Psoas muscle (tissue), 7 donors: ENCODE data around the gene LASP1NB.
"Not testable (repeated sequence)": the region's sequence is repeated elsewhere in the genome, so short reads cannot be mapped to it uniquely, and the experiment has no call there.

Experiments
- ATAC-seq, 4 donors: fragments of 200-7000 bp; cut with Tn5 transposase; one replicate each; pipeline ENCODE4 v1.9.1; 2020; ENCODE audit warnings: moderate library complexity in 3 of 4, mild to moderate bottlenecking in 2 of 4
- DNase-seq, 2 donors: peaks; one replicate each; pipeline ENCODE4 v3.0.0-alpha.2; 2020
- H3K27ac ChIP-seq: fragments of 200-600 bp; one replicate; pipeline ENCODE4 v1.8.0; 2022
- H3K27me3 ChIP-seq, 3 donors: fragments of 200-600 bp in 1 of 3; one replicate each; pipeline versions ENCODE4 v1.6.1 to v1.8.0; 2013 to 2022; ENCODE audit warnings: low read length in 2 of 3, mild to moderate bottlenecking in 2 of 3, moderate library complexity in 1 of 3; ENCODE audit not compliant: insufficient read depth in 3 of 3
- H3K36me3 ChIP-seq, 2 donors: fragments of 200-600 bp in 1 of 2; one replicate each; pipeline versions ENCODE4 v1.6.1 to v1.8.0; 2013 to 2022; ENCODE audit warnings: low read depth in 1 of 2, mild to moderate bottlenecking in 1 of 2, moderate library complexity in 1 of 2; ENCODE audit not compliant: insufficient read depth in 1 of 2
- H3K4me1 ChIP-seq: fragments of 200-600 bp; one replicate; pipeline ENCODE4 v1.8.0; 2022
- H3K4me3 ChIP-seq: fragments of 200-600 bp; one replicate; pipeline ENCODE4 v1.8.0; 2022; ENCODE audit warnings: mild to moderate bottlenecking
- H3K9me3 ChIP-seq: fragments of 200-600 bp; one replicate; pipeline ENCODE4 v1.8.0; 2022
- WGBS, 3 donors: extraction: QIAGEN DNeasy Blood & Tissue Kit; methylation state at CpG; one replicate each; pipeline versions ENCODE4 v1.1.6 to v1.1.7; 2013; 5-methylcytosine and 5-hydroxymethylcytosine counted together
- intact Hi-C, 2 donors: fragments of 100-400 bp; cut with DNase I; formaldehyde crosslinking; loops; one replicate each; pipeline versions ENCODE4 v1.11.0 to v1.14.2; 2022
- TF ChIP-seq, protein P1 (sequence below): fragments of 200-600 bp; IDR thresholded peaks from one replicate; pipeline ENCODE4 v1.8.0; 2022; ENCODE audit warnings: antibody characterized with exemption
- donor health status: healthy with polysubstance abuse.
- donor health status: DM: no; HTN: no; CAD: no; lungs with moderate emphysema.
- donor health status: Bipolar disorder and iron deficiency.
- donor health status: healthy.
- donor health status: DM: yes; HTN: yes; CAD: no.
- donor health status: DM: no; HTN: no; CAD: no.
- donor health status: DM: yes; HTN: yes; CAD: no.

The LASP1NB gene

GRCh38 chr17:38939987-38940386, 14.6 kb downstream of the LASP1NB start:
- Histone ChIP-seq H3K9me3 (no peaks in the 10 kb centered on the region), H3K4me3 (no peak overlapping the region), H3K36me3 (no peaks in the 10 kb centered on the region), H3K27me3 (no peaks in the 10 kb centered on the region), H3K4me1 (no peaks in the 10 kb centered on the region), H3K27ac (no peak overlapping the region)
- peak in 3 of 4 donors; percentile 42 to 57 (median 56) for ATAC-seq
- no peak for DNase-seq
- intact Hi-C loops: no loop called here
- TF ChIP-seq, protein P1, sequence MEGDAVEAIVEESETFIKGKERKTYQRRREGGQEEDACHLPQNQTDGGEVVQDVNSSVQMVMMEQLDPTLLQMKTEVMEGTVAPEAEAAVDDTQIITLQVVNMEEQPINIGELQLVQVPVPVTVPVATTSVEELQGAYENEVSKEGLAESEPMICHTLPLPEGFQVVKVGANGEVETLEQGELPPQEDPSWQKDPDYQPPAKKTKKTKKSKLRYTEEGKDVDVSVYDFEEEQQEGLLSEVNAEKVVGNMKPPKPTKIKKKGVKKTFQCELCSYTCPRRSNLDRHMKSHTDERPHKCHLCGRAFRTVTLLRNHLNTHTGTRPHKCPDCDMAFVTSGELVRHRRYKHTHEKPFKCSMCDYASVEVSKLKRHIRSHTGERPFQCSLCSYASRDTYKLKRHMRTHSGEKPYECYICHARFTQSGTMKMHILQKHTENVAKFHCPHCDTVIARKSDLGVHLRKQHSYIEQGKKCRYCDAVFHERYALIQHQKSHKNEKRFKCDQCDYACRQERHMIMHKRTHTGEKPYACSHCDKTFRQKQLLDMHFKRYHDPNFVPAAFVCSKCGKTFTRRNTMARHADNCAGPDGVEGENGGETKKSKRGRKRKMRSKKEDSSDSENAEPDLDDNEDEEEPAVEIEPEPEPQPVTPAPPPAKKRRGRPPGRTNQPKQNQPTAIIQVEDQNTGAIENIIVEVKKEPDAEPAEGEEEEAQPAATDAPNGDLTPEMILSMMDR: no peak

GRCh38 chr17:38940404-38940803, 15.0 kb downstream of the LASP1NB start:
- Histone ChIP-seq H3K9me3 (no peaks in the 10 kb centered on the region), H3K4me1 (no peaks in the 10 kb centered on the region), H3K36me3 (no peaks in the 10 kb centered on the region), H3K4me3 (no peak overlapping the region), H3K27me3 (no peaks in the 10 kb centered on the region), H3K27ac (no peak overlapping the region)
- intact Hi-C loops: no loop called here
- no peak for DNase-seq
- ATAC-seq: no peak
- 92 to 100% (median 96%) methylated on average over 1 of the region's 1 CpG for WGBS, 3 donors
- TF ChIP-seq, protein P1: no peak

GRCh38 chr17:38942696-38943334, 17.4 kb downstream of the LASP1NB start:
- Histone ChIP-seq H3K27ac (no peak overlapping the region), H3K9me3 (no peaks in the 10 kb centered on the region), H3K4me1 (no peaks in the 10 kb centered on the region), H3K4me3 (no peak overlapping the region), H3K27me3 (no peaks in the 10 kb centered on the region), H3K36me3 (no peaks in the 10 kb centered on the region)
- TF ChIP-seq, protein P1: no peak
- no peak for ATAC-seq
- intact Hi-C loops: no loop called here
- DNase-seq: no peak
- 37 to 55% (median 39%) methylated on average over 4 of the region's 4 CpGs for WGBS, 3 donors

GRCh38 chr17:38943607-38944006, 18.2 kb downstream of the LASP1NB start:
- WGBS, 3 donors: 64 to 73% (median 67%) methylated on average over 8 of the region's 8 CpGs
- DNase-seq: no peak
- Histone ChIP-seq H3K4me1 (no peaks in the 10 kb centered on the region), H3K9me3 (no peaks in the 10 kb centered on the region), H3K36me3 (no peaks in the 10 kb centered on the region), H3K4me3 (no peak overlapping the region), H3K27ac (no peak overlapping the region), H3K27me3 (no peaks in the 10 kb centered on the region)
- intact Hi-C loops: no loop called here
- TF ChIP-seq, protein P1: no peak
- no peak for ATAC-seq

DNA sequence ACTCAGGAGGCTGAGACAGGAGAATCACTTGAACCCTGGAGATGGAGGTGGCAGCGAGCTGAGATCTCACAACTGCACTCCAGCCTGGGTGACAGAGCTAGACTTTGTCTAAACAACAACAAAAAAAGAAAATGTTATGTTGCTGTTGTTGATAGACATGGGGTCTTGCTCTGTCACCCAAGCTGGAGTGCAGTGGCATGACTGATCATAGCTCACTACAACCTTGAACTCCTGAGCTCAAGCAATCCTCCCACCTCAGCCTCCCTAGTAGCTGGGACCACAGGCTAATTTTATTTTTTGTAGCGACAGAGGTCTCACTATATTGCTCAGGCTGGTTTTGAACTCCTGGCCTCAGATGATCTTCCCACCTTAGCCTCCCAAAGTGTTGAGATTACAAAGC, 21.8 kb downstream of the LASP1NB start:
- ATAC-seq: no peak
- TF ChIP-seq, protein P1: no peak
- no peak for DNase-seq
- H3K36me3 ChIP-seq: no peaks in the 10 kb centered on the region
- WGBS, 3 donors: 85 to 91% (median 91%) methylated on average over 2 of the region's 2 CpGs
- no peaks in the 10 kb centered on the region for H3K27me3 ChIP-seq
- no peak overlapping the region for H3K4me3 ChIP-seq
- intact Hi-C loops: no loop called here
- H3K27ac ChIP-seq: no peak overlapping the region
- no peaks in the 10 kb centered on the region for H3K4me1 ChIP-seq
- H3K9me3 ChIP-seq: no peaks in the 10 kb centered on the region

DNA sequence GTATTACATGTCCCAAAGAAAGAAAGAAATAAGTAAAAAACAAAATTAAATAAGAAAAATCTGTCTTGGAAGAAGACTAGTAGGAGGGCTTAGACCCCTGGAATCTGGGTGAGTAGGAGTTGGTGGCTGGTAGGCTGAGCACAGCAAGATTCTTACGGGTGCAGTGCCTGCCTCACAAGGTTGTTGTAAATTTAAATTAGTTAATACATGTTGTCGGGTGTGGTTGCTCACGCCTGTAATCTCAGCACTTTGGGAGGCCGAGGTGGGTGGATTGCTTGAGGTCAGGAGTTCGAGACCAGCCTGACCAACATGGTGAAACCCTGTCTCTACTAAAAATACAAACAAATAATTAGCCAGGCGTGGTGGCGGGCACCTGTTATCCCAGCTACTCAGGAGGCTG, 28.4 kb downstream of the LASP1NB start:
- H3K9me3 ChIP-seq, H3K4me3 ChIP-seq, intact Hi-C loops, ATAC-seq, H3K27ac ChIP-seq, H3K27me3 ChIP-seq, H3K36me3 ChIP-seq, H3K4me1 ChIP-seq, DNase-seq: not testable (repeated sequence)
- 92 to 95% (median 93%) methylated on average over 7 of the region's 7 CpGs for WGBS, 3 donors
